GM21619 (cell line): ENCODE results near the gene TMPRSS6.

Experiments
- ATAC-seq: cut with Tn5 transposase; IDR thresholded peaks from one replicate; pipeline ENCODE4 v1.9.1; 2021; ENCODE audit not compliant: unreplicated experiment

TMPRSS6 gene

DNA sequence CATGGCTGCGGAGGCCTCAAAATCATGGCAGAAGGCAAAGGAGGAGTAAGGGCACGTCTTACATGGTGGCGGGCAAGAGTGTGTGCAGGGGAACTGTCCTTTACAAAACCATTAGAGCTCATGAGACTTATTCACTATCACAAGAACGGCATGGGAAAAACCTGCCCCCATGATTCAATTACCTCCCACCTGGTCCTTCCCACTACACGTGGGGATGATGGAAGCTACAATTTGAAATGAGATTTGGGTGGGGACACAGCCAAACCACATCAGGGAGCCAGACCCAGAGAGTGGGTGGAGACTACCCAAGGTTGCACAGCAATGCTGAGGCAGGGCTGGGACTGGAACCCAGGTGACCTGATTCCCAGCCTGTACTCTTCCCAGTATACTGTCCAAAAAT is 8.6 kb upstream of the TMPRSS6 start:
- no peak for ATAC-seq

DNA sequence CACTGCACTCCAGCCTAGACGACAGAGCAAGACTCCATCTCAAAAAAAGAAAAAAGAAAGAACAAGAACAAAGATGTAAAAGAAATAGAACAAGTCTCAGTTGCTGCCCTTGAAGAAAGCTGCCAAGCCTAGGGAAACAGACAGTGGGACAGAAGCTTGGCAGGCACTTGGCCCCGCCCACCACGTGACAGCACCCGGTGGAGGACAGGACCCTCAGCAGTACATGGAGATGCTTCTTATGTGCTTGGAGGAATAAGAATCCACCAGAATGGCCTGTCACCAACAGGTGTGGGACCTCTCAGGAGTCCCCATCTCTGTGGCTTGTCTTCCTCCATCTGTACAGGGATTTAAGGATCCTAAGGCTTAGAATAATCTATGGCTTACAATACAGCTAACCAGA is 7.6 kb upstream of the TMPRSS6 start:
- no peak for ATAC-seq

DNA sequence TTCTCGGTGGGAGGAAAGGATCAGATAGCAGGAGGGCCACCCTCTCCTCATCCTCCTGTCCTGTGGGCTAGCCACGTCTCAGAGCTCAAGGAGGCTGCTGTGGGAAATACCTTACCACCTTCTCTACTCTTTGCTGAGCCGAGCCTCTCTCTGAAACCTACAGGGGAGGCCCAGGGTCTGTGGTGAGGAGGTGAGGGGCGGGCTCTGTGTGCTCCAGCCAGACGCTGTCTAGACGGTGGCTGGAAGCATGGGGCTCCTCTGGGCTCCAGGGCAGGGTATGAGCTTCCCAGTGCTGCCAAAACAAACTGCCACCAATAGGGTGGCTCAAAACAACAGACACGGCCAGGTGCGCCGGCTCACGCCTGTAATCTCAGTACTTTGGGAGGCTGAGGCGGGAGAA is 5.5 kb upstream of the TMPRSS6 start:
- ATAC-seq: no peak

DNA sequence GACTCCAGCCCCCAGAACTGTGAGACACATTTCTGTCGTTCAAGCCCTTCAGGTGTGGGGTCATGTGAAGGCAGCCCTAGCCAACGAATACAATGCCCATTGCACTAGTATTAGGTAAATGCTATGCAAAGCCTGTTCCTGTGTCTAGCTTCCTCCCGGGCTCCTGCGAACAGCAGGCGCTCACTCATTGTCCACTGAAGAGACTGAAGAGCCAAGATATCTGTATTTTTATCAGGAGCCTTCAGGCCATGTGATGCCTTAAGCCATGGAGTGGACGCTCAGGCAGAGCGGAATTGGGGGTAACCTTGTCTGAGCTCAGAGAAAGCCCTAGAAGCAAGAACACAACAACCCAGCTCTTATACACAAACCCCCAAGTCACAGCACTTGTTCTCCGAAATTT is 4.2 kb upstream of the TMPRSS6 start:
- ATAC-seq: no peak

DNA sequence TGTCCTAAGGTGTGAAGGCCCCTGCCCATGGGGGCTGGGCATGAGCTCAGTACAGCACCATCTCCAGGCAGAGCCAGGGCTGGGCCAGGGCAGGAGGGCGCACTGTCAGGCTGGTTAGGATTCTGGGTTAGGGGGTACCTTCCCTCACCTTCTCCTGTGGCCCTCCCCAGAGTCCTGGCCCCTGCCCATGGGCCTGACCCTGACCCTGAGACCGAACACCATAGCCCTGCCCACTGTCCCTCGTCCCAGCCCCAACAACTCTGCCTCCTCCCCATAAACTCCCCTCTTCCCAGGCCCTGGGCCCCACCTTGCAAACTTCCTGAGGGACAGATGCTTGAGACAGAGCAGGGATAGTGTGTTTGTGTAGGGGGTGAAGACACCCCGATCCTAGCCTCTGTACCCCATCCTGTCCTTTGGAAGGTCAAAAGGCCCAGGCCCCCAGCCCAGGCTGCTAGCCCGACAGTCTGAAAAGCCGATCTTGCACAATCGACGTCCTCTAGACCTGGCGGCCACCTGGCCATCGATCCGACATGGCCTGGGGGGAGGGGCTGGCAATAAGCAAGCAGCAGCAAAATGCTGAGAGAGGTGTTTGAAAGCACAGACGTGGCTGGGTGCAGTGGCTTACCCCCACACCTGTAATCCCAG is 2.7 kb upstream of the TMPRSS6 start:
- no peak for ATAC-seq

DNA sequence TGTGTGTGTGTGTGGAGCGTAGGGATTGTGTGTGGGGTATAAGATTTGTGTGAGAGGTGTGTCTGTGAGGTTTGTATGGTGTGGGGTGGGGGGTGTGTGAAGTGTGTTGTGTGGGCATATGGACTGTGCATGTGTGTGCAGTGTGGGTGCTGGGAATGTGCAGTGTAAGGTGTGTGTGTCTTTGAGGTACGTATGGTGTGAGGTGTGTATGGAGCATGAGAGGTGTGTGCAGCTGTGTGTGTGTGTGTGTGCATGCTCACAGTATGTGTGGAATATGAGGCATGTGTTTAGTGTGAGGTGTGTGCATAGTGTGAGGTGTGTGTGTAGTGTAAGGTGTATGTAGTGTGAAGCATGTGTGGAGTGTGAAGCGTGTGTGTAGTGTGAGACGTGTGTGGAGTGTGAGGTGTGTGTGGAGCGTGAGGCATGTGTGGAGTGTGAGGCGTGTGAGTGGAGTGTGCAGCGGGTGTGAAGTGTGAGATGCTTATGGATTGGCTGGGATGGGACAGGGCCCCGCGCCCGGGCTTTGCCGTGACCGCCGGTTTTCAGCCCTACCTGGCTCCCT is 1.7 kb upstream of the TMPRSS6 start:
- ATAC-seq: no peak

DNA sequence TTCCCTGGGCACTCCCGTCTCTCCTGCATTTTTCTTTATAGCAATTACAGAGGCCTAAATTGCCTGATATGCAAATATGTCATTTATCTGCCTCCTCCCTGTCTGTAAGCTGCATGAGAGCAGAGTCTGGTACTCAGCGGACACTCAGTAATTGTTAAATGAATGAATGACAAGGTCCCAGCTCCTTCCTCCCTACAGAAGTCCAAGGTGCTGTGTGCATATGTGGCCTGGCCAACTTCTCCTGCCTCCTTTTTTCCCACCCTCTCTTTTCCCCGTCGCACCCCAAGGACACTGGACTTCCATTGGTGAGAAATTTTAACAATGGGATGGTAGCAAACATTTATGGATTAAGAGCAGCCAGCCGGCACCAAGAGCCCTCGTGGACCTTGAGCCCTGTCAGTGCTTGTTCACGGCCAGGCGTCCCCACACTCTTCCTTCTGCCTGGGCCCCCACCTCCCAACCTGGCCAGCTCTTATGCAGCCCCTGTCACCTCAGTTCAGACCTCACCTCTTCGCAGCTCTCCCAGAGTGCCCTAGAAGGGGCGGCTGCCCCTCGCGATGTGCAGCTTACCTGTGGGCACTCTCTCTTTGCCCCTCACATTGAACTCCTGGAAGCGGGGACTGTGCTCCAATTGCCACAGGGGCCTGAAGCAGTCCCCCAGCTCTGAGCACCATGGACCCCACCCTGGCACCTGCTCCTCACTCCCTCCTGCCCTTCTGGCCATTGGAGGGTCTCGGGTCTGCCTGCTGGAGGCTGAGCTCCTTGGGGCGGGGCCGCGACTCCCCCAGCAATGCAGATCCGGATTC is 1.5 kb downstream of the TMPRSS6 start:
- ATAC-seq: no peak

DNA sequence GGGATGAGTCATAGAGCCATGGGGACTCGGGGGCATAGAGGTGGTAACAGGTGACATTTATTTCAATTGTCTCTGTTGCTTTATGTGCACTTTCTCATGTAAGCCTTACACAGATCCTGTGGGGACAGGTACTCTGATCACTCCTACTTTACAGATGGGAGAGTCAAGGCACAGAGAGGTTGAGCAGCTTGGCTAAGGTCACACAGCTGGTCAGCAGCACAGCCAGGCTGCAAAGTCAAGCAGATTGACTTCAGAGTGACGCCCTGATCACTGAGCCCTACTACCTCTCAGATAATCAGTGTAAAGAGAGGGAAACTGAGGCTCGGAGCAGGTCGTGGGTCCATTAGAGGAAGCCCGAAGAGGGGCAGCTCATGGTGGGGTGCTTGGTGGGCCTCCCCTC is 3.5 kb downstream of the TMPRSS6 start:
- no peak for ATAC-seq

DNA sequence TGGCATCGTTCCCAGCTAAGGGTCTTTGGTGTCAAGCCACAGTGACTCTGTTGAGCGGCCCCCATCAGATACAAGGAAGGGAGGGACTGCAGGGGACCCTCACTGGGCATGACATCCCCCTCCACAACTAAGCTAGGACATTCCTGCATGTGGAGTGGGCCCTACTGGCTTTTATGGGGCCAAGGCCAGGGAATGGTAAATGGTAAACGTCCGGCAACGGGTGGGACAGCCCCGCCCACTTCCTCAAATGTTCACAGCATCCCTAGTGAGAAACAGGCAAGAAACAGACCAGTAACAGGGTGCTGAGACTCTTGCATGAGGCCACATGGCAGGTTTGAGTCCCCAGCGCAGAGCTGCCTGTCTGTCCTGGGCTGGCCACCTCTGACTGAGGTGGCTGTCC is 4.4 kb downstream of the TMPRSS6 start:
- no peak for ATAC-seq

DNA sequence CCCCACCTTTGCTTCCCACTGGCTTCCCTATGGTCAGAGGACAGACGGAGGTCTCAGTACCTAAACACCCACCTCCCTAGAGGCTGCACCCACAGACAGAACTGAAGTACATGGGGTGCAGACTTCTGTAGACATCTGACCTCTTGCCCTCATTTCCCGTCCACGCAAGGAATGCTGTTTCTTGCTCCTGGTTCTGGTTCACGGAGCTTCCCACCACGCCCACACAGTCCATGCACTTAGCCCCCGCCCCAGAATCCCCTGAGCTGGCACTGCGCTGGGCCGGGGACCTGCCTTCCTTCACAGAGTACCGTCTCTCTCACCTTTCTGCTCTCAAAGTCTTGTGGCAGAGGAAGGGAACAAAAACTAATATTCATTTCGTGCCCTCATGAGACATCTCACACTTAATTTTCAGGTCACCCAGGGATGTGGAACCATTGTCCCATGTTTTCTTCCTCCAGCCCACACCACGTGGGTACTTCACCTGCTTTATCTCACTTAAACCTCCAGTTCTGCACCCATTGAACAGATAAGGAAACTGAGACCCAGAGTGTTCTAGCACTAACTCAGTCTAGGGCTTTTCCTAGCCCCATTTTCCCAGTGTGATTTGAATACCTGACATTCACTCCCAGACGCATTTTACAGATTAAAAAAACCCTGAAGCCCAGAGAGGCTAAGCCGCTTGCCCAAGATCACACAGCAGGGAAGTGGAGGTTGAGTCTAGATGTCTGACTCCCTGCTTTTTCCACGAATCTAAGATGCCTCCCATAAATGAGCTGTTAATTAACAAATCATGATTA is 5.7 kb downstream of the TMPRSS6 start:
- no peak for ATAC-seq

DNA sequence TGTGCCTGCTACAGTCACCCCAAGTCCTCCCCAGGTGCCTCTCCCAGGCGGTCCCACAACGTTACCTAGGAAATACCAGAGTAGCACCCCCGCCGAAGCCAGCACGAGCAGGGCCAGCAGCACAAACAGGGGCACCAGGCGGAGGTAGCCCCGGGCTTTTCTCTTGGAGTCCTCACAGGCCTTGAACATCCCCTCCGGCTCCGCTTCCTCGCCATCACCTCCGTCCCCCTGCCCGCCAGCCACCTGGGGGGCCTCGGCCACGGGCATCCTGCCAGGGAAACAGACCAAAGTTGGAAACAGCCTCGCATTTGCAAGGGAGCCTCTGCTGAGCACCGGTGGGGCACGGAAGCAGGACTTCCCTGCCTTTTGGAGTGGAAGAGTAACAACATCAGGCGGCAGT is 6.4 kb downstream of the TMPRSS6 start:
- no peak for ATAC-seq

DNA sequence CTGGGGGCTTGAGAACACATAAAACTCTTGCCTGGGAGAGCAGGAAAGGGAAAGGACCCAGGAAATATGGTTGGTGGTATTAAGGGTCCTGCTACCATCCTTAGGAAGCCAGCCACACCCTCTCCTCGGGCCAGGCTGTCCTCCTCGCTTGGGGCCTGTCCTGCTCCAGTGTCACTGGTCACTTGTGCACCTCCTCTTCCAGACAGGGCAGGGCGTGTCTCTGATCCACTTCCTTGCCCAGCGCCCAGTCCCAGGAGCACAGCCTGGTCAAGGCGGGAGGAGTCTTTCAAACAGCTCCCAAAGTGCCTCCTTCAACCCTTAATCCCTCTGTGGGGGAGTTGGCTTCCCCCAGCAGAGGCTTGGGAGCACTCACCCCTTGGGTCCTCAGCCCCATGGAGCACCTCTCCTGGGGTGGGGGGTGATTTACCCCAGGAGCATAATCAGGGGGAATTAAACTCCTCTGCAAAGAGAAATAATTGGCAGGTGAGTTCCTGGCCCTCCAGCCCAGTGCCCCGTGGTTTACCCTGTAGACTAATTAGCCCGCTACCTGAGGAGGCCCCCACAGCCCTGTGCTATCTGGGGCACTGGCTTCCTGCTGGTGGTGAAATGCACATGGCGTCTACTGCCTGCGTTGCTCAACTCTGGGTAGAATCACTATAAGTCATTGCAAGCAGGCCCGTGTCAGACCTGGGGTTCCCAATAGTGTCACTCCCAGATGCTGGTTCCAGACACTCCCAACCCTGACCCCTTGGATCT is 8.0 kb downstream of the TMPRSS6 start:
- ATAC-seq: no peak

DNA sequence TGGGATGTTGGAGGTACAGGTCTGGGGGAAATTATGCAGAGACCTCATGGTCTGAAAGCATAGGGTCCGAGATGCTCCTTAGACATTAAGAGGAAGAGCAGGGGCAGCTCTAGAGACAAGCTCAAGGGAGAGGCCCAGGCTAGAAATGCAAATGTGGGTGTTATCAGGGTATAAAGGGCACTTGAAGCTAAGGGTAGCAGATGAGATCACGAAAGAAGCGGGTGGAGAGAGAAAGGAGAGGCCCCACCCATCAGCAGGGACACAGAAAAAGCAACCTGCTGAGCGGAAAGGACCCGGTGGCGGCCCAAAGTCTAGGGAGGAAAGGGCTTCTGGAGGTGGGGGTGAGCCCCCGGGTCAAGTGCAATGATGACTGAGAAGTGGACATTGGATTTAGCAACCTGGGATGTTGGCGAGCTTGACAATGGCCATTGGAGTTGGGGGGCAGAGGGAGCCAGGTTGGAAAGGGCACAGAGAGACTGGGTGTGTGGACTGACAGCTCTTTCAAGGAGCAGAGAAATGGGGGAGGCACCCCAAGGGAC is 8.9 kb downstream of the TMPRSS6 start:
- no peak for ATAC-seq

DNA sequence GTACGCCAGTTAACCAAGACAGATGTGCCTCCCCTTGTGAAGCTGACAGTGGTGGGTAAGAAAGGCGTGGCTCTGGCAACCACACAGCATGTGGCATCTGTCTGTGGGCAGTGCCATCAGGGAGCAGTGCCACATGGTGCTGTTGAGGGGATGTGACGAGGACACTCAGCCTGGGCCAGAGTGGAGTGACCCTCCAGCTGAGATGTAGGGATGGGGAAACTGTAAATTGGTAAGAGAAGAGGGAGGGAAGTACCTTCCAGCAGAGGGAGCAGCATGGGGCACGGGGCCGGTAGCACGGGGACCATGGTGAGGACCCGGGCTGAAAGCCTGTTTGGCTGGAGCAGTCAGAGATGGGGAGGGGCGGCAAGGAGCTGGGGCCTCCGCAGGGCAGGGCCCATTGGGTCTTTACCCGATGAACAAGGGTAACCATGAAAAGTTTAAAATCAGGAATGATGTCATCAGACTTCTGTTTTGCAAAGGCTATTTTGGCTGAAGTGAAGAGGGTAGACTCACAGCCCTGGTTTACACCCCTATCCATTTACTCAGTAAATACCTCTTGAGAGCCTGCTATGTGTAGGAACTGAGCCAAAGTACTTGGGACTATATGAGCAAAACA is 10.4 kb downstream of the TMPRSS6 start:
- no peak for ATAC-seq

DNA sequence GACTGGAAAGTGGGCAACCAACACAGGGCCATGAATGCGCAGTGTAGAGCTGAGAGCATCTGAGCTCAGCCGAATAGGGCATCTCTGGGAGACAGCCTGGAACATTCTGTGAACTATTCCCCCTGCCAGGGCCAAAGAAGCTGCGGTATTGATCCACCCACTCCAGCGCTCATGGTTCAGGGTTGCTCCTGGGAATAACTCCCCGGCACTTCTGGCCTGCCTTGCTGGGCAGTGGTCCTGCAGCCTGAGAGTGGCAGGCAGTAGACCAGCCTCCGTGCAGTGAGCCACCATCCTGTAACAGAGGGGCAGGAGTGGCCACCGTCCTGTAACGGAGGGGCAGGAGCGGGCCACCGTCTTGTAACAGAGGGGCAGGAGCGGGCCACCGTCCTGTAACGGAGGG is 12.2 kb downstream of the TMPRSS6 start:
- no peak for ATAC-seq

DNA sequence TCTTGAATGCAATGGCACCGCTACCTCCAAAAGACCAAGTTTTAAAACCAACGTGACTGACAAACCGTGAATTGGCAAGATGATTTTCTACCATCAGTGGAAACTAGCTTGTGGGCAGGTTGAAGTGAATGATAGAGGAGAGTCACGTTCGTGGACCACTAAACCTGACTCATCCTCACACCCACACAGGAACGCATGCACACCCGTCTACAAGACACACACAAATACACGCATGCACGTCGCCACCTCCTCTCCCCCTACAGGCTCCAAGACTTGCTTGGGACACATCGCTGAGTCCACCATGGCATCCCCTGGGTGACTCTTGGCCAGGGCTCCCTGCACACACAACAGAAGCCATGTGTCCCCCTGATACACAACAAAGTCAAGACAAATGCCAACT is 14.4 kb downstream of the TMPRSS6 start:
- no peak for ATAC-seq

DNA sequence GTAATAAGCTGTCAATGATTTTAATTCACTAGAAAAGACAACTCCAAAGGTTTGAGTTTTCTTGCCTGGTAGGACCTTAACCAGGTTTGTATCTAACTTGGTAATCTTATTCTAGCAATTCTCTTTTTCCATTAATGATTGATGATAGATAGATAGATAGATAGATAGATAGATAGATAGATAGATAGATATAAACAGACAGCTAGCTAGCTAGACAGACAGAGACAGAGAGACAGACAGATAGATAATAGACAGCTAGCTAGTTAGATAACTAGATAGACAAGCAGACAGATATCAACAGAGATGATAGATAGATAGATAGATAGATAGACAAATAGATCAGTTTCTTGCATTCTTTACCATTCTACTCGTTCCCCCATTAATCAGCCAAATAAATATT is 15.3 kb downstream of the TMPRSS6 start:
- ATAC-seq: no peak

DNA sequence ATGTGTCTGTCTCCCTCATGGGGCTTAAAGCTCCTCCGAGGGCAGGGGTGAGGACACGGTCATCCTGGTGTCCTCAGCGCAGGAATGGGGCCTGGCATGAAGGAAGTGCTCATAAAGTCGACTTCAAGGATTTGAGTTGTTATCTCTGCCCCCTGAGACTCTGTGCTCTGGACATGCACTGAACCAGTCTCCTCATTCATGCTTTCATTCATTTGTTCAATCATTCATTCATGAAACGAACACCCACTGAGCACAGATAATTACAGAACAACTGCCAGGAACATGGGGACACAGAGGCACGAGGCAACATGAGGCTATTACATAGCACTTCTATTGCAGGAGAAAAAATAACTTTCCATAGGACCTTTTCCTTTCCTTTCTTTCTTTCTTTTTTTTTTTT is 16.5 kb downstream of the TMPRSS6 start:
- ATAC-seq: no peak

DNA sequence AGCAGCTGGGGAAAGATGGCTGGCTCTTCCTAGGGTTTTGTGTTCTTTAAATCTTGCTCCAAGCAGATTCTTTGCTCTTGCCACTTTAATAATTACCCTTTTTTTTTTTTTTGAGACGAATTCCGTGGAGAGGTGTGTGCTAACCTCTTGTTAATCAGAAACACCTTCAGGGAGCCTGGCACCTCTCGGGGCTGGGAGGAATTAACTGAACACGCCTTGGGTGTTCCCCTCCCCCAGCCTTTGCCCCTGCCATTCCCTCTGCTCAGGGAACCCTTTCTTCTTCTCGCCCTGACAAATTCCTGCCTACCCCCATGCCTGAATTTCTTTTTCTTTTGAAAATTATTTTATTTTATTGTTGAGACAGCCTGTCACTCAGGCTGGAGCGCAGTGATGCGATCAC is 17.5 kb downstream of the TMPRSS6 start:
- no peak for ATAC-seq
